HG03139 (cell line): ENCODE data around the gene ALDH16A1.

ENCODE experiments used
- ATAC-seq: cut with Tn5 transposase; IDR thresholded peaks from one replicate; pipeline ENCODE4 v1.9.1; 2021; ENCODE audit not compliant: unreplicated experiment

Gene ALDH16A1

DNA sequence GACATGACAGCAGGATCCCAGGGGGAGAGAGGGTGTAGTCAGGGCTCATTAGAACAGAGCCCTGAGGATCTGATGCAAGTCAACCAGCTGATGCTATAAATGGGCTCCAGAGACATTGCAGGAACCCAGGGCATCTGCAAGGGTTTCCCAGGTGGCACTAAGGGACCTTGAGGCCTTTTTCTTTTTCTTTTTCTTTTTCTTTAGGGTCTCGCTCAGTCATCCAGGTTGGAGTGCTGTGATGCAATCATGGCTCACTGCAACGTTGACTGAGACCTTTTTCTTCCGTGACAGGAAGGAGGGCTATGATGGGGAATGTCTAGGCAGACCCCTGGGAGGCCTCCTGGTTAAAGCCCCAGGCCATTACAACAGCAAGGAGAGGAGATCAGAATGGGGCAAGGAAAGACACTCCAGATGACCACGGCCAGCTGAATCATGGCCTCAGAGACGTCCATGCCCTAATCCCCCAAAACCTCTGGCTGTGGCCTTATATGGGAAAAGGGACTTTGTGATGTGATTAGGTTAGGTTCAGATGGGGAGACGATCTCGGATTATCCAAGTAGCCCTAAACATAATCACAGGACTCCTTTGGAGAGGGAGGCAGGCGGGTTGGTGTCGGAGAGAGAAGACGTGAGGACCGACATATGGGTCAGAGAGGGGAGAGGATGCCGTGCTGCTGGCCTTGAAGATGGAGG lies 54.9 kb downstream of the ALDH16A1 start:
- ATAC-seq = no peak

DNA sequence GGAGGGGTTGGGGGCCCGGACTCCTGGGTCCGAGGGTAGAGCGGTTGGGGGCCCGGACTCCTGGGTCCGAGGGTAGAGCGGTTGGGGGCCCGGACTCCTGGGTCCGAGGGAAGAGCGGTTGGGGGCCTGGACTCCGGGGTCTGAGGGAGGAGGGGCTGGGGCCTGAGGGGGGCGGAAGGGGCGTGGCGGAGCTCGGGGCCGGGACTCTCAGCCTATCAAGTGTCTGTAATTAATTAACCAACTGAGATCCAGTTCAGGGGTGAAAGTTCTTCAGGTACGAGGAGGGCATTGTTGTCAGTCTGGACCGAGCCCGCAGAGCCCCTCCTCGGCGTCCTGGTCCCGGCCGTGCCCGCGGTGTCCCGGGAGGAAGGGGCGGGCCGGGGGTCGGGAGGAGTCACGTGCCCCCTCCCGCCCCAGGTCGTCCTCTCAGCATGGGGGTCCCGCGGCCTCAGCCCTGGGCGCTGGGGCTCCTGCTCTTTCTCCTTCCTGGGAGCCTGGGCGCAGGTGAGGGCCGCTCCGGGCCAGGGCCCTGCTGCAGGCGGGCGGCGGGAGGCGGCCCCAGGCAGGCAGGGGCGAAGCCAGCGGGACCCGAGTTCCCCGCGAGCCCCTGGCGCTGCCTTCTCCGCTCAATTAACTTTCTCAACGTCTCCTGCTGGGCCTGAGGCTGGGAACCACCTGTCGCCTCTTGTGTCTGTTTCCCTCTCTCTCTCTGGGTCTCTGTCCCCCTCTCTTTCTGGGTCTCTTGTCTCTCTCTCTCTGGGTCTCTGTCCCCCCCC lies 60.1 kb downstream of the ALDH16A1 start:
- no peak for ATAC-seq

DNA sequence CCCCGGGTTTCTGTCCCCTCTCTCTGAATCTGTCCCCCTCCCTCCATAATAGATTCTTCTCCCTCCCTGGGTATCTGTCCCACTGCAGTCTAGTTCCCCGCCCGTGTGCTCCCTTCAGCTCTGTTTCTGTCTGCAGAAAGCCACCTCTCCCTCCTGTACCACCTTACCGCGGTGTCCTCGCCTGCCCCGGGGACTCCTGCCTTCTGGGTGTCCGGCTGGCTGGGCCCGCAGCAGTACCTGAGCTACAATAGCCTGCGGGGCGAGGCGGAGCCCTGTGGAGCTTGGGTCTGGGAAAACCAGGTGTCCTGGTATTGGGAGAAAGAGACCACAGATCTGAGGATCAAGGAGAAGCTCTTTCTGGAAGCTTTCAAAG lies 60.7 kb downstream of the ALDH16A1 start:
- ATAC-seq = no peak

DNA sequence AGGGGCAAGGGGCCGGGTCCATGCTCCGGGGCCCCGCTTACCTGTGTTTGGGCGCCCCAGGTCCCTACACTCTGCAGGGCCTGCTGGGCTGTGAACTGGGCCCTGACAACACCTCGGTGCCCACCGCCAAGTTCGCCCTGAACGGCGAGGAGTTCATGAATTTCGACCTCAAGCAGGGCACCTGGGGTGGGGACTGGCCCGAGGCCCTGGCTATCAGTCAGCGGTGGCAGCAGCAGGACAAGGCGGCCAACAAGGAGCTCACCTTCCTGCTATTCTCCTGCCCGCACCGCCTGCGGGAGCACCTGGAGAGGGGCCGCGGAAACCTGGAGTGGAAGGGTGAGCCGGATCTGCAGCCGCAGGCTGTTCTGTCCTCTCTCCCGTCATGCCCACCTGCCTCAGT lies 61.1 kb downstream of the ALDH16A1 start:
- no peak for ATAC-seq

DNA sequence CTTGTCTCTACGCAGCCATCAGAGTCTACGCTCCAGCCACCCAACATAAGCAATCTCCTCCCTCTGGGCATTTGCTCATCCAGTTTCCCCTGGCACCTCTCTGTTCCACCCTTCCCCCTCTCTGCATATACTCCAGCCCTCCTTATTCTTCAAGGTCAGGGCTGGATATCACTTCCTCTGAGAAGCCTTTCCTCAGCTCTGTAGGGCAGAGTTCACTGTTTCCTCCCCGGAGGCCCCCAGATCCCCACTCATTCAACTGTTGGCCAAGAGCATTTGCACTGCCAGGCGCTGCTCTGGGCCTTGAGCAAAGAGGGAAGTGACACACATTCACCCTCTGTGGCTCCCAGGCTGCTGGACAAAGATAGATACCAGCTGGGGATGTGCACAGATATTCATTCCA lies 62.7 kb downstream of the ALDH16A1 start:
- no peak for ATAC-seq

DNA sequence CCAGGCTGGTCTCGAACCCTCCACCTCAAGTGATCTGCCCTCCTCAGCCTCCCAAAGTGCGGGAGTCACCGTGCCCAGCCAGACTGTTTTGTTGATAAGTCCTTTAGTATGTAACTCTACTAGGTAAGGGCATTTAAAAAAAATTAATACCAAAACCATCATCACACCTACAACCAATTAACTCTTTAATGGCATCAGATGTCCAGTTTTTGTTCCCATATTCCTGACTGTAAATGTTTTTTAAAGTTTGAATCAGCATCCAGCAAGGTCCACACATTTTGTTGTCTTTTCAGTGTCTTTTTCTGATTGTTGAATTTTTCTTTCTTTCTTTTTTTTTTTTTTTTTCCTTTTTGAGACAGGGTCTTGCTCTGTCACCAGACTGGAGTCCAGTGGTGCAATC lies 65.0 kb downstream of the ALDH16A1 start:
- no peak for ATAC-seq
